ENCODE results near the gene PEX1.

DNA sequence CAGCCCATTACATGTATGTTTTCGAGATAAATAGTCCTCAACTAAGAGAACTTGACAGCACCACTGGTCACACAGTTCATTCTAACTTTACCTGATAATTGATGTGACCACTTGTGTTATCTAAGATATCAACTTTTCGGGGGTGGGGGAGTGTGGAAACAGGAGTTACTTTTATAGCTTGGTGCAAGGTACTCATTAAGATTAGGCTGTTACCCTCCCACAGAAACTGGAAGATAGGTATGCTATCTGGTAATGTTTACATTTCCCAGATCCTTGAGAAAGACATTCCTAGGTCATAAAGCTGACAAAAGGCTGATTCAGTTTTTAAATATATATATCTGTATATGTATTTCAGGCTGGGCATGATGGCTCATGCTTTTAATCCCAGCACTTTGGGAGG lies 61.6 kb downstream of the PEX1 start:
- TF ChIP-seq, protein P1, sequence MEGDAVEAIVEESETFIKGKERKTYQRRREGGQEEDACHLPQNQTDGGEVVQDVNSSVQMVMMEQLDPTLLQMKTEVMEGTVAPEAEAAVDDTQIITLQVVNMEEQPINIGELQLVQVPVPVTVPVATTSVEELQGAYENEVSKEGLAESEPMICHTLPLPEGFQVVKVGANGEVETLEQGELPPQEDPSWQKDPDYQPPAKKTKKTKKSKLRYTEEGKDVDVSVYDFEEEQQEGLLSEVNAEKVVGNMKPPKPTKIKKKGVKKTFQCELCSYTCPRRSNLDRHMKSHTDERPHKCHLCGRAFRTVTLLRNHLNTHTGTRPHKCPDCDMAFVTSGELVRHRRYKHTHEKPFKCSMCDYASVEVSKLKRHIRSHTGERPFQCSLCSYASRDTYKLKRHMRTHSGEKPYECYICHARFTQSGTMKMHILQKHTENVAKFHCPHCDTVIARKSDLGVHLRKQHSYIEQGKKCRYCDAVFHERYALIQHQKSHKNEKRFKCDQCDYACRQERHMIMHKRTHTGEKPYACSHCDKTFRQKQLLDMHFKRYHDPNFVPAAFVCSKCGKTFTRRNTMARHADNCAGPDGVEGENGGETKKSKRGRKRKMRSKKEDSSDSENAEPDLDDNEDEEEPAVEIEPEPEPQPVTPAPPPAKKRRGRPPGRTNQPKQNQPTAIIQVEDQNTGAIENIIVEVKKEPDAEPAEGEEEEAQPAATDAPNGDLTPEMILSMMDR (conservative IDR thresholded peaks at IDR 0.05 in 1 of 2, IDR thresholded peaks at IDR 0.05 in 1 of 2; ENCODE audit: low read depth in 1 of 2, low read length in 2 of 2), result no peak
- TF ChIP-seq EZH2 (IDR thresholded peaks at IDR 0.05; ENCODE audit: low read length, missing control alignments), result no peak

All from fibroblast of lung (primary cell).